SK-N-SH treated with all-trans-retinoic acid at 6 μM for 48 hours (cell line): ENCODE measurements around the gene PARS2.

Experiments
- BACH2 ChIP-seq: fragments of 250-450 bp; sonication (Bioruptor Pico); IDR thresholded peaks from 2 replicates; pipeline ENCODE4 v1.9.0; 2021; ENCODE audit warnings: mild to moderate bottlenecking, borderline replicate concordance
- ESRRG ChIP-seq: fragments of 250-450 bp; sonication (Bioruptor Pico); IDR thresholded peaks from 2 replicates; pipeline ENCODE4 v1.6.1; 2021; ENCODE audit warnings: mild to moderate bottlenecking
- OSR1 ChIP-seq: fragments of 250-450 bp; sonication (Bioruptor Pico); IDR thresholded peaks from 2 replicates; pipeline ENCODE4 v1.8.0; 2022; ENCODE audit warnings: moderate library complexity, mild to moderate bottlenecking, inconsistent platforms
- PPARA ChIP-seq: fragments of 250-450 bp; sonication (Bioruptor Pico); IDR thresholded peaks from 2 replicates; pipeline ENCODE4 v1.5.0; 2020; ENCODE audit warnings: mild to moderate bottlenecking, borderline replicate concordance
- RARB ChIP-seq: fragments of 250-450 bp; sonication (Bioruptor Pico); IDR thresholded peaks from 2 replicates; pipeline ENCODE4 v1.8.0; 2021; ENCODE audit warnings: mild to moderate bottlenecking, moderate library complexity
- SNAI2 ChIP-seq: fragments of 250-450 bp; sonication (Bioruptor Pico); IDR thresholded peaks from 2 replicates; pipeline ENCODE4 v1.5.0; 2020; ENCODE audit warnings: mild to moderate bottlenecking, moderate library complexity
- ZC3H10 ChIP-seq: fragments of 250-450 bp; sonication (Bioruptor Pico); IDR thresholded peaks from 2 replicates; pipeline ENCODE4 v1.5.1; 2021; ENCODE audit warnings: mild to moderate bottlenecking, moderate library complexity
- ZFP30 ChIP-seq: fragments of 450-650 bp; formaldehyde crosslinking; IDR thresholded peaks from 2 replicates; pipeline ENCODE4 v1.5.0; 2022; ENCODE audit warnings: mild to moderate bottlenecking, moderate library complexity
- ZNF70 ChIP-seq: fragments of 450-650 bp; formaldehyde crosslinking; IDR thresholded peaks from 2 replicates; pipeline ENCODE4 v1.5.0; 2020; ENCODE audit warnings: mild to moderate bottlenecking, moderate library complexity
- TF ChIP-seq, protein P1 (sequence below): fragments of 250-450 bp; sonication (Bioruptor Pico); IDR thresholded peaks from 2 replicates; pipeline ENCODE4 v1.8.0; 2020; ENCODE audit warnings: mild to moderate bottlenecking, moderate library complexity, borderline replicate concordance

DNA sequence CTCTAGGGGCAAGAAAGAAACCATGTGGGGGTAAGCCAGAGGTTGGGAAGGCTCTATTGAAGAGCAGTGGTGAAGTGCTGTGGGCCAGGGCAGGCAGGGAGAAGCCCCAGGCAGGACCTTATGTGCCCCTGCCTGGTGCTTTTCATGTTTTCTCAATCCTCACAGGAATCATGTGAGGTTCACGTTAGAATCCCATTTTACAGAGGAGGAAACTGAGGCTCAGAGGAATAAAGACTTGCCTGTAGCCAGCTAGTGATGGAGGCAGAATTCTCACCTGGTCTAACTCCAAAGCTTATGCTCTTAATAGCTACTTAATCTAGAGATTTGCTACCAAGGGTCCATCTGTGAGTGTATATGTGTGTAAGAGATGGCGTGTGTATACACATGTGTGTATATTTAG lies 32.6 kb upstream of the PARS2 start:
- no peak for TF ChIP-seq BACH2 (CRISPR knock-in tag)
- TF ChIP-seq ZNF70, result no peak
- TF ChIP-seq SNAI2 (CRISPR knock-in tag), result no peak
- no peak for TF ChIP-seq RARB (CRISPR knock-in tag)
- no peak for TF ChIP-seq ZFP30 (CRISPR knock-in tag)
- TF ChIP-seq OSR1, result no peak
- TF ChIP-seq ESRRG, result no peak
- no peak for TF ChIP-seq PPARA (CRISPR knock-in tag)
- TF ChIP-seq ZC3H10 (CRISPR knock-in tag), result no peak
- TF ChIP-seq, protein P1, sequence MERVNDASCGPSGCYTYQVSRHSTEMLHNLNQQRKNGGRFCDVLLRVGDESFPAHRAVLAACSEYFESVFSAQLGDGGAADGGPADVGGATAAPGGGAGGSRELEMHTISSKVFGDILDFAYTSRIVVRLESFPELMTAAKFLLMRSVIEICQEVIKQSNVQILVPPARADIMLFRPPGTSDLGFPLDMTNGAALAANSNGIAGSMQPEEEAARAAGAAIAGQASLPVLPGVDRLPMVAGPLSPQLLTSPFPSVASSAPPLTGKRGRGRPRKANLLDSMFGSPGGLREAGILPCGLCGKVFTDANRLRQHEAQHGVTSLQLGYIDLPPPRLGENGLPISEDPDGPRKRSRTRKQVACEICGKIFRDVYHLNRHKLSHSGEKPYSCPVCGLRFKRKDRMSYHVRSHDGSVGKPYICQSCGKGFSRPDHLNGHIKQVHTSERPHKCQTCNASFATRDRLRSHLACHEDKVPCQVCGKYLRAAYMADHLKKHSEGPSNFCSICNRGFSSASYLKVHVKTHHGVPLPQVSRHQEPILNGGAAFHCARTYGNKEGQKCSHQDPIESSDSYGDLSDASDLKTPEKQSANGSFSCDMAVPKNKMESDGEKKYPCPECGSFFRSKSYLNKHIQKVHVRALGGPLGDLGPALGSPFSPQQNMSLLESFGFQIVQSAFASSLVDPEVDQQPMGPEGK (CRISPR knock-in tag), result no peak
